GM12892 (cell line): ENCODE data around the gene ARF4. TPM values are rescaled to one million over a fixed set of nuclear protein-coding genes. Genes with fewer than 3 reads are reported as not detected.
A peak's percentile ranks its signal among the peaks of the same experiment; 100 is the strongest.
"Not testable (repeated sequence)": the region's sequence is repeated elsewhere in the genome, so short reads cannot be mapped to it uniquely, and the experiment has no call there.

ENCODE experiments used
- DNase-seq: peaks from one replicate; pipeline ENCODE4 v3.0.0; 2011; ENCODE audit not compliant: insufficient read length
- FAIRE-seq: peaks from 2 replicates; lab custom pipeline; 2011; peaks lifted over from hg19 to GRCh38; lab: Jason Lieb, UNC
- POLR2A ChIP-seq: IDR thresholded peaks from 2 replicates; pipeline ENCODE4 v1.6.1; 2011; ENCODE audit warnings: low read depth, low read length, control low read depth
- POLR2AphosphoS5 ChIP-seq: IDR thresholded peaks from 2 replicates; pipeline ENCODE4 v1.6.1; 2011; ENCODE audit warnings: low read depth, low read length, control low read depth
- TAF1 ChIP-seq: IDR thresholded peaks from 2 replicates; pipeline ENCODE4 v1.6.1; 2011; ENCODE audit warnings: low read depth, mild to moderate bottlenecking, control low read depth, low read length, borderline replicate concordance
- polyA plus RNA-seq: library from polyadenylated mRNA; unstranded; fragments of >200 nt; gene quantifications from one replicate; pipeline ENCODE4 v1.2.1, GENCODE V29; 2012; ENCODE audit warnings: missing spikeins, inconsistent platforms; ENCODE audit not compliant: missing spikeins

The ARF4 gene
- 83.8 TPM for polyA plus RNA-seq

GRCh38 chr3:57597127-57597923, at the start of gene ARF4:
Gene ARF4, minus strand, starts transcription at chr3:57597344. Its CDS starts 204 bp downstream, at chr3:57597140.
- TF ChIP-seq POLR2AphosphoS5 = peak; percentile 97
- peak; percentile 96 for TF ChIP-seq POLR2A
- TF ChIP-seq TAF1 = peak; percentile 88
- peak; percentile 99 for FAIRE-seq
- peak; percentile 91 for DNase-seq

GRCh38 chr3:57646723-57647122, 49.6 kb upstream of the ARF4 start:
- FAIRE-seq (no peak), DNase-seq (no peak)
- TF ChIP-seq TAF1 = no peak
- TF ChIP-seq POLR2AphosphoS5 = no peak
- no peak for TF ChIP-seq POLR2A

- DNase-seq (no peak), FAIRE-seq (no peak)
- TF ChIP-seq POLR2A (no peak), TAF1 (no peak), POLR2AphosphoS5 (no peak)
Measured at GRCh38 chr3:57644740-57645139, 47.6 kb upstream of the ARF4 start.

GRCh38 chr3:57637391-57637790, 40.2 kb upstream of the ARF4 start:
- FAIRE-seq (no peak), DNase-seq (no peak)
- no peak for TF ChIP-seq POLR2AphosphoS5
- TF ChIP-seq TAF1 = no peak
- no peak for TF ChIP-seq POLR2A

- not testable (repeated sequence) for FAIRE-seq, DNase-seq
Measured at GRCh38 chr3:57634259-57634658, 37.1 kb upstream of the ARF4 start.

GRCh38 chr3:57627976-57628375, 30.8 kb upstream of the ARF4 start:
- no peak for FAIRE-seq
- no peak for DNase-seq
- no peak for TF ChIP-seq TAF1
- TF ChIP-seq POLR2AphosphoS5 = no peak
- TF ChIP-seq POLR2A = no peak

GRCh38 chr3:57624801-57625200, 27.7 kb upstream of the ARF4 start:
- no peak for FAIRE-seq

GRCh38 chr3:57622362-57622761, 25.2 kb upstream of the ARF4 start:
- DNase-seq (no peak), FAIRE-seq (no peak)
- TF ChIP-seq POLR2A (no peak), POLR2AphosphoS5 (no peak), TAF1 (no peak)

More at GRCh38 chr3:57624801-57625200, 27.7 kb upstream of the ARF4 start:
- TF ChIP-seq POLR2A (no peak), TAF1 (no peak)
- no peak for DNase-seq

- DNase-seq = no peak
- no peak for TF ChIP-seq TAF1
- no peak for TF ChIP-seq POLR2AphosphoS5
- no peak for TF ChIP-seq POLR2A
- FAIRE-seq = no peak
Measured at GRCh38 chr3:57617739-57618138, 20.6 kb upstream of the ARF4 start.

GRCh38 chr3:57616233-57616632, 19.1 kb upstream of the ARF4 start:
- FAIRE-seq (no peak), DNase-seq (no peak)
- TF ChIP-seq TAF1 (no peak), POLR2A (no peak), POLR2AphosphoS5 (no peak)

GRCh38 chr3:57611870-57612269, 14.7 kb upstream of the ARF4 start:
- not testable (repeated sequence) for FAIRE-seq, DNase-seq

- TF ChIP-seq TAF1 (no peak), POLR2AphosphoS5 (no peak), POLR2A (no peak)
- DNase-seq = no peak
- FAIRE-seq = no peak
Measured at GRCh38 chr3:57605683-57606082, 8.5 kb upstream of the ARF4 start.
